ENCODE results near the gene HS3ST3A1.

HS3ST3A1 gene

DNA sequence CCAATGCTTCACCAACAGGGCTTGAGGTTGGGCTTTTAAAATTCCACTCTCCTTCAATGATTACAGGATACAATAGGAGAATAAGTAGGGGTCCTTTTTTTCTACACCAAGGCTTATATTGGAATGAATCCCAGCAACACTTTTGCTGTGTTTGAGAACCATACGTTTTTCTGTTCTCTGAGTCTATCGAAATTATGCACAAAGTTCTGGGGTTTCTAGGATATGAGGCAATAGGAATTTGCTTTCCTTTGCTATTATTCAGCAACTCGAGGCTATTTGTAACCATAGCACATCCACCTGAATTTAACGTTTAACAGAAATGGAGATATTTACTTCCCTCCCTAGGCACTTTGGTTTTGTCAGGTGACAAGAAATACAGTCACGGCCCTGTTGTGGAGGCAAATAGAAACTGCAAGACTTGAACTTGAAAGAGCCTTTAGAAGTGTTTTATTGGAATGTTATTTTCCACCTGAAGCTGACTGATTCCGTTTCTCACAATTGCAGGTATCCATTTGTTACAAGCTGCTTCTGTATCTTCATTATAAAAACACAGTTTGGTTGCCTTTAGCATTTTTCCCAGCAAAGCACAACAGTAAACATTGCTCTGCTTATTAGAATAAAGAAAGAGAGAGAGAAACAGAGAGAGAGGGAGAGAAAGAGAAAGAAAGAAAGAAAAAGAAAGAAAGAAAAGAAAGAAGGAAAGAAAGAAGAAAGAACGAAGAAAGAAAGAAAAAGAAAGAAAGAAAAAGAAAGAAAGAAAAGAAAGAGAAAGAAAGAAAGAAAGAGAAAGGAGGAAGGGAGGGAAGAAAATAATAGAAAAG is 109.6 kb downstream of the HS3ST3A1 start:
- DNase-seq (ENCODE audit: low spot score): no peak

DNA sequence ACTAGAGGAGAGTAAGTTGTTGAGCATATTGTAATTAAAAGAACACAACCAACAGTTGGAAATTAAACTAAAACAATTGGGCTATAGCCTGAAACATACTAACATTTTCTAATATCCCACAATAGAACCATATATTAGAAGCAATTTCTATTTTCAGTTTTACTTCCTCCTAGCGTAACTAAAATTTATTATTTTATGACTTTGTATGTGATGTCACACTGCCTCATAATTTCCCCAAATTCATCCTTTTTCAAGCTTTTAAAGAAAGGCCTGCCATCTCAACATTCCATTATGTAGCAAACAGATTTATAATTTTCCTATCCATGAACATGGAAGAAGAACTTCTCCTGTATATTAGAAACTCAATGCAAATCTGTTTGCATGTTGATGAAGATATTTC is 110.2 kb downstream of the HS3ST3A1 start:
- no peak for DNase-seq (ENCODE audit: low spot score)

DNA sequence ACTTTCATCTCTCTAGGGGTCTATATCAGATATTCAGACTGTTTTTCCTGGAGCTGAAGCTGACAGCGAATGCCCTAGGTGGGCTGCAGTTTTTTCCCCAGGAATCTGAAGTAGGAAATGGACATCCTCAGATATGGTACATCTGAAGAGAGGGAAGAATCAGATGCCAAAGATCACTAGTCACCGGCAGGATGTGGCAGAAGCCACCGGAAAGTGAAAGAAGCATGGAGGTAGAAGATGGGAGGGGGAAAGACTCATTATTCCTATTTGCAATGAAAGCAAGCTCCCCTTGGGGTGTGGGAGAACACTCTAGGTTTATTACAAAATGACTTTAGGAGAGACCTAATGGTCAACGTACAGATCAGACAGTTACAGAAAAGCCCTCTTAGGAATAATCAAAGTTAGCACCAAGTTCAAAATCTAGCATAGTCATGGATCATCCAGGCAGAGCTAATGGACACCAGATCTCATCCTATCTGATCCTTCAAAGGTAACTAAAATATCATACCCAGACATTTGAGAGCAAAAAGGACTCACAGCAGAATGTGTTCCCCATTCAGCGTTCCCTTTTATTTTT is 110.7 kb downstream of the HS3ST3A1 start:
- DNase-seq (ENCODE audit: low spot score): no peak

DNA sequence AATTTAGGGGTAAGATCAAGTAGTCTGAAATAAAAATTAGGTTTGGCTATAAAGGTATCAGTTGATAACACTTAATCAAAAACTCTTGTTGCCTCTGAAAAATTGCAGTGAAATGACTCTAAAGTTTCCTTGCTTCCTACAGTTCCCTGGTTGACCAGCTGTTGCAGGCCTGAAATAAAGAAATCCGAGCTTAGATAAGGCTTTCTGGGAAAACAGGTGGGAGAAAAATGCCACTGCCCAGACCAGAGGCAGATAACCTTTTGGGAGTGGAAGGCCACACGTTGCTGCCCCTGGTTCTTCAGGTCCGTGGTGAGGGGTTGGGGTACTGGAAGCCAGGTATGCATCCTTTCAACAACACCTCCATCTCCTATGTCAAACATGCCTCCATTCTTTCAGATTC is 111.3 kb downstream of the HS3ST3A1 start:
- DNase-seq (ENCODE audit: low spot score): no peak

DNA sequence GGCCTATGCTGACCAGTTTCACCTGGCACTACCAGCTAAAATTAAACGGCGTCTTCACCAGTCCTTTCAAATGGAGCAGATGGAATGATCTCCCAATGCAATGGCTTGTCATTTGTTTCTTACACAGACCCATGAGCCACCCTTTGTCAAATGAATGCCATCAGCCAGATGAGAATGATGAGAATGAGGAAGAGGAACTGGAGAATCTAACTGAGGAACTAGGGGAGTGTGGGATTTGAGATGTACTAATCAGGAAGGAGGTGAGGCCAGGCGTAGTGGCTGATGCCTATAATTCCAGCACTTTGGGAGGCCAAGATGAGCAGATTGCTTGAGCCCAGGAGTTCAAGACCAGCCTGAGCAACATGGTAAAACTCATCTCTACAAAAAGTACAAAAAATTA is 116.4 kb downstream of the HS3ST3A1 start:
- no peak for DNase-seq (ENCODE audit: low spot score)

DNA sequence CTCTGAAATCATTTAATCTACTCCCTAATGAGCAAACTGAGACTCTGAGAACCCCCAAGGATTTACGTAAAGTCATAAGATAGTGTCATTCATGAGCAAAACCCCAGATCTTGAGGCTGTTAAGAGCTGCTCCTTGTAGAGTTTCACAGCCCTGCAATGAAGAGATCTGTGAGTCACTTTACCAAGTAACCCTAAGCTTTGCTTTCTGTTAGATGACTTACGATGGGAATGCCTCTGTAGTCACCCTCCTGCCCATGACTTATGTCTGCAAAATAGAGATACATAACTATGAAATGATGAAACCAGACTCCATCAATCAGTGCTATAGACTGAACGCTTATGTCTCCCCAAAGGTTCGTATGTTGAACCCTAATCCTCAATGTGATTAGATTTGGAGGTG is 117.7 kb downstream of the HS3ST3A1 start:
- DNase-seq (ENCODE audit: low spot score): peak; percentile 46

DNA sequence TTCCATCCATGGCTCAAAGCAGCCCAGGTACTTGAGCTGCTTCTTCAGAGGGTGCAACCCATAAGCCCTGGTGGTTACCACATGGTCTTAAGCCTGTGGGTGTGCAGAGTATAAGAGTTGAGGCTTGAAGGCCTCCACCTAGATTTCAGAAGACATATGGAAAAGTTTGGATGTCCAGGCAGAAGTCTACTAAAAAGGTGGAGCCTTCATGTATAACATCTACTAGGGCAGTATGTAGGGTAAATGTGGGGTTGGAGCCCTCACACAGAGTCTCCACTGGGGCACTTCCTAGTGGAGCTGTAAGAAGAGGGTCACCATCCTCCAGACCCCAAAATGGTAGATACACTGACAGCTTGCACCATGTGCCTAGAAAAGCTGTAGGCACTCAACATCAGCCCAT is 120.9 kb downstream of the HS3ST3A1 start:
- DNase-seq (ENCODE audit: low spot score): no peak

DNA sequence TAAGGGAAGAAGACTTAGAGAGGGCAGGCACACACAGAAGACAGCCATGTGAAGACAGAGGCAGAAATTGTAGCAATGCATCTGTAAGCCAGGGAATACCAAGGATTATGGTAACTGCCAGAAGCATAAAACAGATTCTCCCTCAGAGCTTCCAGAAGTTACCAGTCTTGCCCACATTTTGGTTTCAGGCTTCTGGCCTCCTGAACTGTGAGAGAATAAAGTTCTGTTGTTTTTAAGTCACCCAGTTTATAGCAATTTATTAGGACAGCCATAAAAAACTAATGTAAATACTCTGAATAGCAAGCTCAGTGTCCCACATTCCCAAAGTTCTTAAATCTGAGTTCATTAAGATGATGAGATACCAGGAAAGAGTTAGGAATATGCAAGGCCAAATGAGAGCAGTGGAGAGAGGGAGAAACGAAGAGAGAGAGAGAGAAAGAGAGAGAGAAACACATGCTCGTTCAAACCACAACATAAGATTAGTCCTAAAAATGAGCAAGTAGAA is 123.4 kb downstream of the HS3ST3A1 start:
- no peak for DNase-seq (ENCODE audit: low spot score)

DNA sequence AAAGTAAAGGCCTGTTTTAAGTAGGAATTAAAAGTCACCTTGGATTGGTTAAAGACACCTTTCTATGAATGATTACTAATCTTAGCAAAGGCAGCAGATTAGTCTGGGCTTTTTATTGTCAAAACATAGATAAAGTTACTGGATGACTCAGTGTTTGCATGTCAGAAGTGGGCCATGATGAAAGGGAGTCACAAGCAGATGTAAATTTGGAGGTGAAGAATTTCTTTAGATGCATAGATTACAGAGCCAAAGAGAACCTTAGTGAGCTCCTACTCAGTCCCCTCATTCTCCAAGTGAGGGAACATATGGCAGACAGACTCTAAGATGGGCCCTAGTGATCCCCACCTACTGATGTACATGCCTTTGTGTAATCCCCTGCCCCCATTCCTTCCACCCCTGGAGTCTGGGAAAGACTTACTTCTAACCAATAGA is 124.5 kb downstream of the HS3ST3A1 start:
- DNase-seq (ENCODE audit: low spot score): peak; percentile 24

DNA sequence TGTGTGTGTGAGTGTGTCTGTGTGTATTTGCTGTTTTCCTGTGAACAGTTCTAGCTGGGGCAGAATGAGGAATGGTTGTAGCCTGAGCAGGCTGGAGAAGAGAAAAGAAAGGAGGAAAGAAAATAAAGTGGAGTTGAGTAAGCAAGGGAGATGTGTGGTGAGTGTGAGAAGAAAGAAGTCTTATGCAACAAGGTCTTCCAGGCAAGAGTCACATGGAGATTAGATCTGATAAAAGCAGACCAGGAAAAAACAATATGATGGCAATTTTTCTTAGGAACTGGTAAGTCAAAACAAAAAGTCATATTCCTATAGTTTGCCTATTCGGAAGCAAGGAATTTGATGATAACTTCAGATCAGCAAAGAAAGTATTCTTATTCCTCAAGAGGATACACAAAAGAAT is 125.0 kb downstream of the HS3ST3A1 start:
- no peak for DNase-seq (ENCODE audit: low spot score)

DNA sequence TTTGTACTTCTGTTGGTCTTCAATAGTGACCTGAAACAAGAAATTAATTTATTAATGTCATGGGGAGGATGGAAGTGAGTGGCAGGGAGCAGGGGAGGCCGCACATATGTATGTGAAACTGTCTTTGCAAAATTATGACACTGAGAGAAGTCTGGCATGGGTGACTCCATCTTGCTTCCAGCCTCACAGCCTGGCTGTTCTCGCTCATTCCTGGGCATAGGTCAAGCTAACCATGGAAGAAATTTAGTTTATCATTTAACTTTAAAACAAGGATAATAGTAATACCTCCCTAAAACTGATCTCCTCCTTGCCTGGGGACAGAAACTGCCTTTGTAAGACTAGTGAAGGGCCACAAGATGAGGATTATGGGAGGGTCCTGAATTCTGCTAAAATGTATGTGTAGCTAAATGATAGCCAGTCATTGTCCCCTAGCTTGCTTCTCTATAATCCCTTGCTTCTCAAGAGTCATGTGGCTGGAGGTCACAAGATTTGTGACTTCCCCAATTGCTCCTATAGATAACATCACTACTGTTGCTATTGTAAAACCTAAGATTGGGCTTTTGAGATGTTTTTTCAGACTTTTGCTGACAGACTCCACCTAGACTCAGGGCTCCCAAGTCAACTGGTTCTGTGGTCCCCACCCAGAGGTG is 126.0 kb downstream of the HS3ST3A1 start:
- DNase-seq (ENCODE audit: low spot score): no peak

DNA sequence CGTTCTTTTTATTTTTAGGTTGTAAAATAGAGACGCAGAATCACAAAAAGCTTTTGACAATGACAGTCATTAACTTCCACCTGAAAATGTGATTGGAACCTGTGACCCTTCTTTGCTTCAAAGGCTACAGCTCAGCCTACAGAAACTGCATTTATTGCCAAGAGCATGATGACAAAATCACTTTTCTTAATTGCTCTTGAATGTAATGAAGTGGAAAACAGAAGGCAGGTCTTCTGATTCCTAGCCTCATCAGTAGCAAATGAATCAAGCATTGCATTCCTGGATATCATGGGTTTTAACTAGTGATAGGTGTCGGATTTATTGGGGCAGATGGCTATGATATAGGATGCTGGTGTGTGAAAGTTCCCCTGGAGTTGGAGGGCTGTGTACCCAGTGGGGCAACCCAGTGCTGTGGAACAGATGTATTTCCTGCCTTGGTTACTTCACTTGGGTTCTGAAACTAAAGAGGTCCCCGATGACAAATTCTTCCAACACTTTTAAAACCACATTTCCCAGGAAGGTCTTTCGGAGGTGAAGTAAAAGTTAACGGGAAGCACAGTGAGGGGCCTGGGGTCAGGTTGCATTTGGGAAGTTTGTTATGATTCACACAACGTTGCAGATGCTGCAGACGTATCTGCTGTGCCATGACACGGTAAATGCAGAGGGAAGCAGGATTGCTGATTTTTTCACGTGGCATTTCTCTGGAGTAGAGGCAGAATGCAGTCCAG is 127.5 kb downstream of the HS3ST3A1 start:
- DNase-seq (ENCODE audit: low spot score): no peak

DNA sequence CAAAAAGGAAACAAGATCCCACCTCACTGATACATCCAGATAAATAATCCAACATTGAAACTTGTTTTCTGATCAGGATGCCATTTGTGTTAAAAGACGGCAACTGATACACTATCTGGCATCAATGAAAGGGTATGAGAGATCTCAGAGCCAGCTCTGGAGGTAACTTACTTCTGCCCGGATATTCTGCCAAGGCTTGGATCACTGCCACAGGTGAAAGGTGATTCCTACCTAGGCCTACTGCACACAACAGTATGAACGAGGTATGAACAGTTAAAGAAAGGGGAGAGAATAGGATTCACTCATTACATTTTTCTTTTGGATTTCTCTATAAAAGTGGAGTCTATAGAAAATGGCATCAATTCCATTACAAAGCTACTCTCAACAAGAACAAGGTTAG is 136.1 kb downstream of the HS3ST3A1 start:
- DNase-seq (ENCODE audit: low spot score): no peak

DNA sequence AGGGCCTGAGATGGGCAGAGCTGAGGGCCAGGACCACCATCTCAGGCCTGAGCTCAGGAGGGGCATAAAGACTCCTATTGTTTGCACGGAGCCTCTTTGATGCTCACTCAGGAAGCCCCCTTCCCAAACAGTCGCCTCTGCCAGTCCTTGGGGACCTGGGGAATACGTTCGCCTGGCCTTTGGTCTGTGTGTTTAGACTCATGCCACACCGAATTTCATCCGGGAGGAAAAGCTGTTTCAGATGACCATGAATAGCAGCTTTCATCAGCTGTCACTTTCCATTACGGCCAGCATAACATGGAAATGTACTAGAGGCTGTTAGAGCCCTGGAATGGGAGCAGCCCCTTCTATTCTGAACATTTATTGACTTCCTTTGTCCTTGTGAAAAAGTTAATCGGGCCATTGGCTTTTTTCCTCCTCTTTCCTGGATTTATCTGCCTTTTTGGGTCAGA is 139.0 kb downstream of the HS3ST3A1 start:
- DNase-seq (ENCODE audit: low spot score): no peak

DNA sequence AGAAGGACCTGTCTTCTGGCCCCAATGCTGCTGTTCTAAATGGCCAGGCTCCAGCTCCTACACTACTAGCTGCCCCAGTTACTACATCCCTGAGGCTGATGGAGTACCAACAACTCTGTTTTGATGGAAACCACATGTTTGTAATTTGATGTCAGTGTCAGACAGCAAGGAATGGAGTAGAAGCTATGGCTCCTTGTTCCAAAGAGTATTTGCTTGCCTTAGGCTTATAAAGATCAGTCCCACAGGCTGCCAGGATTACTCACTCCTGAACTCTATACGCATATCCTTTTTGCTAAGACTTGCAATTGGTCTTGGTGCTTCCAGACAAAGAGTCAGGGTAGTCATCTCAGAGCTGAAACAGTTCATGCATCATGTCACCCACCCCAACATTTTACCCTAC is 139.6 kb downstream of the HS3ST3A1 start:
- peak; percentile 29 for DNase-seq (ENCODE audit: low spot score)

DNA sequence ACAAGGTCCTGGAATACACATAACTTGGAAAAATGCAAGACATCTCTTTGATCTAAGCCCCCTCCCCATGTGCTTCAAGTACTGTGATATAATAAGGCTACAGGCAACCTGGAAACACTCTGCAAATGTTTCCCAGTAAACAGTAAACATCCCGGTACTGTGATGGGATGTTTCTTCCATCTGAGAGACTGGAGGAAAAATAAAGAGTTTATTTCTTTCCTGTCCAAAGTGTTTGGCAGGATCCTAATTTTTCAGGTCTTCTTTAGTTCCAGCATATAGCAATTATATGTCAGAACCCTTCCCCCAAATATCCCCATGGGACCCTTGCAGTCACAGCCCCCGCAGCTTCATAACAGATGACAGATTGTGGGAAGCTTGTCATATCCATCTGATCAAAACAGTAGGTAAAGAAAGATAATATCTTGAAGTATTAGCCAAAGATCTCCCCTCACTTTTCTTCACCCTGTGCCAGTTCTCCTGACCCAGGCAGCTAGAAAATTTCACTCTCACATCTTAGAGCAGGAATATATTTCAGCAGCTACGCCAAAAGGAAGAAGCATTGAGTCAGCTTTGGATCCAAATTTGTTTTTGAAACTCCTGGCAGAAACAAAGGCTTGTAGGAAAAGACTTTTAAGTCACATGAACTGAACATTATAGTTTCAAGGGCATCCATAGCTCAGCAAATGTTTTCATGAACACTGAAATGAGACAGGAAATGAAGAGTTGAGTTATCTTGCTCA is 141.3 kb downstream of the HS3ST3A1 start:
- no peak for DNase-seq (ENCODE audit: low spot score)

DNA sequence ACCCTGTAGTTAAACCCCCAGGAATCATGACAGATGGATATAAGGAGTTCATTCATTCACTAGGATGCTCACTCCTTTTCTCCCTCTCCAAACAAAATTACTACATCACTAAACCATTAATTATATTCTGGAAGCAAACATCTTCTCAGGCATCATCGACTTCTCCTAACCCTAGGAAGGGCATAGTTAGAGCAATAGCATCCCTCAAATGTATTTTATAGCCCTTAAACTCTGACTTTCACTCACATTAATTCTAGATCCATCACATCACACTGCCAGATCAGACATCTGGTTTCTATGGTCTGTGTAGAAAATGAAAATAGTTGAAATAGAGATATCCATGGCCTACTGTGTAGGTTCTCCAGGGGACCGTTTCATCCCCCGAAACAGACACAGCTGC is 143.9 kb downstream of the HS3ST3A1 start:
- DNase-seq (ENCODE audit: low spot score): no peak

Measured in AG08396 (cell line).